Lower leg skin (tissue), 3 donors: ENCODE measurements around the gene DDRGK1.

Experiments used
- CTCF ChIP-seq, 3 donors: fragments of 450-650 bp; IDR thresholded peaks; one replicate each; pipeline ENCODE4 v1.5.1; 2016; ENCODE audit warnings: antibody characterized with exemption in 3 of 3, mild to moderate bottlenecking in 3 of 3, moderate library complexity in 2 of 3
- POLR2A ChIP-seq, 2 donors: fragments of 450-650 bp; IDR thresholded peaks; one replicate each; pipeline ENCODE4 v1.6.1; 2016 to 2017; ENCODE audit warnings: antibody characterized with exemption in 2 of 2, mild to moderate bottlenecking in 1 of 2, moderate library complexity in 1 of 2

GRCh38 chr20:3167738-3168078 lies 36.8 kb downstream of the DDRGK1 start:
- TF ChIP-seq CTCF (IDR thresholded peaks at IDR 0.05) (no peak), POLR2A (IDR thresholded peaks at IDR 0.05) (no peak)
